ENCODE data around the gene FOCAD. TPM values are rescaled to one million over a fixed set of nuclear protein-coding genes. Genes with fewer than 3 reads are reported as not detected.
A peak's percentile ranks its signal among the peaks of the same experiment; 100 is the strongest.

FOCAD gene
- polyA plus RNA-seq: 10 to 100 TPM in 1 of 4 donors, 1 to 10 TPM in 3; 3.5 to 14.9 (median 6.9) TPM
- long read RNA-seq, donor 1, partial matches to known transcripts: 21 of 21 reads
- long read RNA-seq, donor 1, other reads (novel, unspliced or antisense): 0 of 21 reads
- long read RNA-seq, donor 2, partial matches to known transcripts: 7 of 8 reads
- long read RNA-seq, donor 2, other reads (novel, unspliced or antisense): 0 of 8 reads
- long read RNA-seq, donor 3, partial matches to known transcripts: 15 of 15 reads
- long read RNA-seq, donor 3, other reads (novel, unspliced or antisense): 0 of 15 reads
- long read RNA-seq, donor 4: 0 reads
- long read RNA-seq, donor 5, partial matches to known transcripts: 0 of 1 reads
- long read RNA-seq, donor 5, other reads (novel, unspliced or antisense): 0 of 1 reads
- long read RNA-seq, donor 6, partial matches to known transcripts: 7 of 8 reads
- long read RNA-seq, donor 6, other reads (novel, unspliced or antisense): 0 of 8 reads
- long read RNA-seq, donor 7, partial matches to known transcripts: 0 of 2 reads
- long read RNA-seq, donor 7, other reads (novel, unspliced or antisense): 0 of 2 reads
- long read RNA-seq, donor 8: 0 reads
- long read RNA-seq, donor 9: 0 reads
- long read RNA-seq, donor 10: 0 reads

- no peaks in the 10 kb centered on the region for H3K4me1 ChIP-seq (ENCODE audit: control insufficient read depth in 3 of 3, insufficient read depth in 2 of 3, low read depth in 1 of 3, low read length in 2 of 3)
- no peaks in the 10 kb centered on the region for H3K36me3 ChIP-seq (ENCODE audit: control insufficient read depth in 3 of 3, insufficient read depth in 2 of 3, low read depth in 1 of 3, low read length in 3 of 3)
- H3K9me3 ChIP-seq (ENCODE audit: control insufficient read depth in 2 of 2, insufficient read depth in 1 of 2, low read depth in 1 of 2, low read length in 1 of 2): no peaks in the 10 kb centered on the region
- no peaks in the 10 kb centered on the region for H3K27me3 ChIP-seq (ENCODE audit: control insufficient read depth in 3 of 3, insufficient read depth in 3 of 3, low read length in 3 of 3)
- H3K4me3 ChIP-seq (ENCODE audit: low read depth in 1 of 3, low read length in 3 of 3): peak within 1 kb of the TSS; percentile 82 to 94 (median 85)
- 0% methylated on average over 60 to 78 of the region's 78 CpGs for WGBS, 3 donors
- peak; percentile 95 to 97 for DNase-seq
- FAIRE-seq: no peak
- peak within 1 kb of the TSS; percentile 82 to 94 (median 87) for H3K27ac ChIP-seq (ENCODE audit: low read depth in 1 of 3, low read length in 2 of 3)
Observed at GRCh38 chr9:20684035-20684874, at the start of gene FOCAD. FOCAD (plus strand) TSS chr9:20684259; CDS start chr9:20715354, 31,095 bp downstream.

GRCh38 chr9:20634895-20635294 is 49.2 kb upstream of the FOCAD start:
- Histone ChIP-seq H3K4me1 (ENCODE audit: control insufficient read depth in 3 of 3, insufficient read depth in 2 of 3, low read depth in 1 of 3, low read length in 2 of 3) (no peaks in the 10 kb centered on the region), H3K4me3 (ENCODE audit: low read depth in 1 of 3, low read length in 3 of 3) (no peak overlapping the region), H3K27me3 (ENCODE audit: control insufficient read depth in 3 of 3, insufficient read depth in 3 of 3, low read length in 3 of 3) (no peaks in the 10 kb centered on the region), H3K9me3 (ENCODE audit: control insufficient read depth in 2 of 2, insufficient read depth in 1 of 2, low read depth in 1 of 2, low read length in 1 of 2) (no peaks in the 10 kb centered on the region), H3K27ac (ENCODE audit: low read depth in 1 of 3, low read length in 2 of 3) (no peak overlapping the region), H3K36me3 (ENCODE audit: control insufficient read depth in 3 of 3, insufficient read depth in 2 of 3, low read depth in 1 of 3, low read length in 3 of 3) (no peaks in the 10 kb centered on the region)
- DNase-seq: no peak
- 70 to 81% (median 77%) methylated on average over 4 of the region's 4 CpGs for WGBS, 3 donors
- FAIRE-seq: no peak

GRCh38 chr9:20636888-20637440 is 47.1 kb upstream of the FOCAD start:
- no peak overlapping the region for H3K4me3 ChIP-seq (ENCODE audit: low read depth in 1 of 3, low read length in 3 of 3)
- 77 to 87% (median 82%) methylated on average over 3 of the region's 3 CpGs for WGBS, 3 donors
- FAIRE-seq: no peak
- no peak for DNase-seq
- H3K4me1 ChIP-seq (ENCODE audit: control insufficient read depth in 3 of 3, insufficient read depth in 2 of 3, low read depth in 1 of 3, low read length in 2 of 3): no peaks in the 10 kb centered on the region
- no peak overlapping the region for H3K27ac ChIP-seq (ENCODE audit: low read depth in 1 of 3, low read length in 2 of 3)
- no peaks in the 10 kb centered on the region for H3K27me3 ChIP-seq (ENCODE audit: control insufficient read depth in 3 of 3, insufficient read depth in 3 of 3, low read length in 3 of 3)
- no peaks in the 10 kb centered on the region for H3K9me3 ChIP-seq (ENCODE audit: control insufficient read depth in 2 of 2, insufficient read depth in 1 of 2, low read depth in 1 of 2, low read length in 1 of 2)
- H3K36me3 ChIP-seq (ENCODE audit: control insufficient read depth in 3 of 3, insufficient read depth in 2 of 3, low read depth in 1 of 3, low read length in 3 of 3): no peaks in the 10 kb centered on the region

GRCh38 chr9:20640331-20641187 is 43.5 kb upstream of the FOCAD start:
- Histone ChIP-seq H3K27me3 (ENCODE audit: control insufficient read depth in 3 of 3, insufficient read depth in 3 of 3, low read length in 3 of 3) (no peaks in the 10 kb centered on the region), H3K9me3 (ENCODE audit: control insufficient read depth in 2 of 2, insufficient read depth in 1 of 2, low read depth in 1 of 2, low read length in 1 of 2) (no peaks in the 10 kb centered on the region), H3K4me3 (ENCODE audit: low read depth in 1 of 3, low read length in 3 of 3) (no peak overlapping the region), H3K36me3 (ENCODE audit: control insufficient read depth in 3 of 3, insufficient read depth in 2 of 3, low read depth in 1 of 3, low read length in 3 of 3) (no peaks in the 10 kb centered on the region), H3K4me1 (ENCODE audit: control insufficient read depth in 3 of 3, insufficient read depth in 2 of 3, low read depth in 1 of 3, low read length in 2 of 3) (no peaks in the 10 kb centered on the region), H3K27ac (ENCODE audit: low read depth in 1 of 3, low read length in 2 of 3) (no peak overlapping the region)
- DNase-seq: peak; percentile 19 to 70
- FAIRE-seq: no peak
- 26 to 52% (median 39%) methylated on average over 7 of the region's 7 CpGs for WGBS, 3 donors

GRCh38 chr9:20642045-20642444 is 42.0 kb upstream of the FOCAD start:
- no peaks in the 10 kb centered on the region for H3K36me3 ChIP-seq (ENCODE audit: control insufficient read depth in 3 of 3, insufficient read depth in 2 of 3, low read depth in 1 of 3, low read length in 3 of 3)
- H3K27ac ChIP-seq (ENCODE audit: low read depth in 1 of 3, low read length in 2 of 3): no peak overlapping the region
- no peak overlapping the region for H3K4me3 ChIP-seq (ENCODE audit: low read depth in 1 of 3, low read length in 3 of 3)
- no peaks in the 10 kb centered on the region for H3K4me1 ChIP-seq (ENCODE audit: control insufficient read depth in 3 of 3, insufficient read depth in 2 of 3, low read depth in 1 of 3, low read length in 2 of 3)
- DNase-seq (no peak), FAIRE-seq (no peak)
- no peaks in the 10 kb centered on the region for H3K27me3 ChIP-seq (ENCODE audit: control insufficient read depth in 3 of 3, insufficient read depth in 3 of 3, low read length in 3 of 3)
- 64 to 100% (median 89%) methylated on average over 1 of the region's 1 CpG for WGBS, 3 donors
- H3K9me3 ChIP-seq (ENCODE audit: control insufficient read depth in 2 of 2, insufficient read depth in 1 of 2, low read depth in 1 of 2, low read length in 1 of 2): no peaks in the 10 kb centered on the region

GRCh38 chr9:20643660-20644059 is 40.4 kb upstream of the FOCAD start:
- Histone ChIP-seq H3K27ac (ENCODE audit: low read depth in 1 of 3, low read length in 2 of 3) (no peak overlapping the region), H3K27me3 (ENCODE audit: control insufficient read depth in 3 of 3, insufficient read depth in 3 of 3, low read length in 3 of 3) (no peaks in the 10 kb centered on the region), H3K9me3 (ENCODE audit: control insufficient read depth in 2 of 2, insufficient read depth in 1 of 2, low read depth in 1 of 2, low read length in 1 of 2) (no peaks in the 10 kb centered on the region), H3K36me3 (ENCODE audit: control insufficient read depth in 3 of 3, insufficient read depth in 2 of 3, low read depth in 1 of 3, low read length in 3 of 3) (no peaks in the 10 kb centered on the region), H3K4me3 (ENCODE audit: low read depth in 1 of 3, low read length in 3 of 3) (no peak overlapping the region), H3K4me1 (ENCODE audit: control insufficient read depth in 3 of 3, insufficient read depth in 2 of 3, low read depth in 1 of 3, low read length in 2 of 3) (no peaks in the 10 kb centered on the region)
- no peak for FAIRE-seq
- DNase-seq: no peak
- WGBS, 3 donors: 64 to 72% (median 70%) methylated on average over 3 of the region's 3 CpGs

GRCh38 chr9:20646656-20647055 is 37.4 kb upstream of the FOCAD start:
- H3K36me3 ChIP-seq (ENCODE audit: control insufficient read depth in 3 of 3, insufficient read depth in 2 of 3, low read depth in 1 of 3, low read length in 3 of 3): no peaks in the 10 kb centered on the region
- WGBS, 3 donors: 88 to 92% (median 89%) methylated on average over 4 of the region's 4 CpGs

More at GRCh38 chr9:20646656-20647055, 37.4 kb upstream of the FOCAD start:
- H3K4me3 ChIP-seq (ENCODE audit: low read depth in 1 of 3, low read length in 3 of 3): no peak overlapping the region
- no peaks in the 10 kb centered on the region for H3K27me3 ChIP-seq (ENCODE audit: control insufficient read depth in 3 of 3, insufficient read depth in 3 of 3, low read length in 3 of 3)
- no peak overlapping the region for H3K27ac ChIP-seq (ENCODE audit: low read depth in 1 of 3, low read length in 2 of 3)
- FAIRE-seq (no peak), DNase-seq (no peak)
- peaks cover 0 to 4% (median 0%) of the 10 kb centered on the region in 3 donors for H3K4me1 ChIP-seq (ENCODE audit: control insufficient read depth in 3 of 3, insufficient read depth in 2 of 3, low read depth in 1 of 3, low read length in 2 of 3)
- H3K9me3 ChIP-seq (ENCODE audit: control insufficient read depth in 2 of 2, insufficient read depth in 1 of 2, low read depth in 1 of 2, low read length in 1 of 2): no peaks in the 10 kb centered on the region
